HuH-7 (cell line): ENCODE measurements around the gene TRMT5.

ENCODE experiments used
- DNase-seq: peaks from one replicate; pipeline ENCODE4 v3.0.0; 2011; ENCODE audit warnings: low spot score

The TRMT5 gene

DNA sequence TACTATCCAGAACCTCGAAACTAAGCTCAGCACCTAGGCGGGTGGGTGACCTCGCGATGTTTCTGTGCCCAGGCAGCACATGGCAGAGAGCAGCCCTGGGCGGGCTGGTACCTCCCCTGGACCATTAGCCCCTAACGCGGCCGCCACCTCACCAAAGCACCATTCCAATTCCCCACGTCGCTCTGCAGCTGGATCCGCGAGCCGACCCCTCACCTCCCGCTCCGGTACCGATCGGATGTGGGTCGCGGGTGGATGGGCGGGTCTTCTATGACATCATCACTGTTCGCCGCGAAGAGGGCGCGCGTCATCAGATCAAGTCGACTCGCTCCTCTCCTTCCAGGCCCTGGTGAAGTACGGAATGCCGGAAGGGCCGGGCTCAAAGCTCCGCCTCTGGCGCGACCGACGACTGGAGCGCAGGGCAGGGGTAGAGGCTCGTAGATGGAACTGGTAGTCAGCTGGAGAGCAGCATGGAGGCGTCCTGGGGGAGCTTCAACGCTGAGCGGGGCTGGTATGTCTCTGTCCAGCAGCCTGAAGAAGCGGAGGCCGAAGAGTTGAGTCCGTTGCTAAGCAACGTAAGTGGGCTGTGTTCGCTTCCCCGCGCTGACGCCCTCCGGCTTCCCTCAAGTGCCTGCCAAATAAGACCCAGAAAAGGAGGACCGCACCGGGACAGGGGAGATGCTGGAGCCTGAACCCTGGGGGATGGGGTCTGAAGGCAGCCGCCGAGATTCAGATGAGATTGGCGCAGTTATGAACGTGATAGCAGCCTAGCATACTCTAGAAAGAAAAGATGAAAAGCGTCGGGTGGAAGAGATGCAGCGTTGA lies at the start of gene TRMT5, which contains the start of gene SLC38A6:
TSS of gene TRMT5 (minus strand) at position 269 of the 822 bp plus-strand sequence. CDS start at position 163, 106 bp downstream.
TSS of gene SLC38A6 (plus strand) at position 435 of the 822 bp plus-strand sequence. CDS start at position 468, 33 bp downstream.
- DNase-seq = peak; percentile 86

DNA sequence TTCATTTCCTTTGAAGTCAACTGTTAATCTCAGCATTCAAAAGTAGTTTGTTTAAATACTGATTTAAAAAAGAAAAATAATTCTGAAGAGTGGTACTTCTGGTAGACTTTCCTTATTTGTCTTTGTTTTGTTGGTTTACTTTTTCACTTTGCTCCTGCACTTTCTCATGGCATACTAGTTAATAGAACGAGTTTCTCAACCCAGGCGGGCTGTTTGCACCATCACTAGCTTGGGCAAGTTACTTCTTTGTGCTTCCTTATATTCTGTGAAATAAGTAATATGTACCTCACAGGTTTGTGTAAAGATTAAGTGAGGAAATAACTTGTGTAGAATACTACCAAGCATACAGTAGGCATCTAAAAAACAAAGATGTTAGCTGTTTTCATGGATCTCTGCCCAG lies 45.6 kb upstream of the TRMT5 start:
- DNase-seq = no peak

- peak; percentile 22 for DNase-seq
Measured at GRCh38 chr14:61025251-61026223, 44.7 kb upstream of the TRMT5 start.

DNA sequence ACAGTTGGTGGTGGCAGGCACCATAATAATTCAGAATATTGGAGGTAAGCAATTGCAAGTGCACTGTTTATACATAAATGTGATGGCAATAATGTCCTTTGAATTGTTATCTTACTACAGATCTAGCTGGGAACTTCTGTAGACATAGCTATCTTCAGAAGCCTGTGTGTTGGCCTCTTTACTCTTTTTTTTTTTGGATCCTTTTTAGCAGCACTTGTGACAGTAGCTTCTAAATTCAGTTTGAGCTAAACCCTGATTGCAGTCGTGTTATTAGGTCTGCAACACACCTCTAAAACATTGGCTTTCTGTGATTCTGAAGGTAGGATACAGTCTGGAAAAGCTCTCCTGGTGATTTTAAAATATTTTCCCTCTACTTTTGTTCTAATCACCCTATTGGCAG lies 38.7 kb upstream of the TRMT5 start:
- DNase-seq = no peak

DNA sequence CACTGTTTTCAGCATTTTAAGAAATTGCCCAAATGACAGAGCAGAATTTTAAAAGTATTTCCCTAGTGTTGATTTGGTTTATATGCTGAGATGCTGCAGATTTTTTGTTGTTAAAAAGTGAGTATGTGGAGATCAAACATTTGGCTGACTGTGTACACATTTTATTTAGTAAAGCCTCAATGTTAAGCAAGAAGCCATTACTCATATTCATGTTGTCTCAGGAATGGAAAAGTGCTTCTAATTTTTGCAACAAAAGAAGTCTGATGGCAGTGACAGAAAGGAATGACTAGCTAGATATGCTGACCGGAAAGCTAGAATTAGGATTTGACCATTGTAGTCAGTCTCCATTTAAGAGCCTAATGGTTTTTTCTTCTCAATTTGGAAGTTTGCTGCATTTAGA lies 22.7 kb upstream of the TRMT5 start:
- DNase-seq = no peak

DNA sequence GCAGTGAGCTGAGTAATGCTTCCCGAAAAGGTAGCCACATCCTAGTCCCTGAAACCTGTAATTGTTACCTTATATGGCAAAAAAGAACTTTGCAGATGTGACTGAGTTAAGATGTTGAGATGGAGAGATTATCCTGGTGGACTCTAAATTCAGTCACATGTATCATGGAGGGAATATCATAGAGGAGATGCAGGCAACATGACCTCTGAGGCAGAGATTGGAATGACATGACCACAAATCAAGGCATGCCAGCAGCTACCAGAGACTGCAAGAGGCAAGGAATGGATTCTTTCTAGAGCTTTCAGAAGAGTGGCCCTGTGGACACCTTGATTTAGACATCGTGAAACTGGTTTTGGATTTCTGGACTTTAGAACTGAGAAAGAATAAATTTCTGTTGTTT lies 18.7 kb upstream of the TRMT5 start:
- no peak for DNase-seq

GRCh38 chr14:60998617-60999016 lies 17.7 kb upstream of the TRMT5 start:
- DNase-seq = no peak

- DNase-seq = no peak
Measured at GRCh38 chr14:60989599-60989998, 8.7 kb upstream of the TRMT5 start.

DNA sequence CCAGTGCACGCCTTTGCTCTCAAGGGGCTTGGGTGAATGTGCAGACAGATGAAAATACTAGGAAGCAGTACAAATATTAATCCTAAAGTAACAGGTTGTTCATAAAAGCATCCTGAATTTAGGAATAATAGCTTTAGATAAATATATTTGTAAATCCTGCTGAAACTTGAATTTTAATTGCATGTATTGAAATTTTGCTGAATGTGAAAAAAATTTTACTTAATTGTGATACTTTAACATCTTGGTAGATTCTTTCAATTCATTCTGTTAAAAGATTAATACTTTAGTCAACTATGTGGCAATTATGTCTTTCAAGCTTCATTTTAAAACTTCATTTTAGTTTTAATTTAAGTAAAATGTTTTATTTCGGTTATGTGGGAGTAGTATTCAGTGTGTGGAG lies 5.6 kb upstream of the TRMT5 start:
- DNase-seq = no peak

GRCh38 chr14:60984196-60984595 lies 3.3 kb upstream of the TRMT5 start:
- DNase-seq = no peak

DNA sequence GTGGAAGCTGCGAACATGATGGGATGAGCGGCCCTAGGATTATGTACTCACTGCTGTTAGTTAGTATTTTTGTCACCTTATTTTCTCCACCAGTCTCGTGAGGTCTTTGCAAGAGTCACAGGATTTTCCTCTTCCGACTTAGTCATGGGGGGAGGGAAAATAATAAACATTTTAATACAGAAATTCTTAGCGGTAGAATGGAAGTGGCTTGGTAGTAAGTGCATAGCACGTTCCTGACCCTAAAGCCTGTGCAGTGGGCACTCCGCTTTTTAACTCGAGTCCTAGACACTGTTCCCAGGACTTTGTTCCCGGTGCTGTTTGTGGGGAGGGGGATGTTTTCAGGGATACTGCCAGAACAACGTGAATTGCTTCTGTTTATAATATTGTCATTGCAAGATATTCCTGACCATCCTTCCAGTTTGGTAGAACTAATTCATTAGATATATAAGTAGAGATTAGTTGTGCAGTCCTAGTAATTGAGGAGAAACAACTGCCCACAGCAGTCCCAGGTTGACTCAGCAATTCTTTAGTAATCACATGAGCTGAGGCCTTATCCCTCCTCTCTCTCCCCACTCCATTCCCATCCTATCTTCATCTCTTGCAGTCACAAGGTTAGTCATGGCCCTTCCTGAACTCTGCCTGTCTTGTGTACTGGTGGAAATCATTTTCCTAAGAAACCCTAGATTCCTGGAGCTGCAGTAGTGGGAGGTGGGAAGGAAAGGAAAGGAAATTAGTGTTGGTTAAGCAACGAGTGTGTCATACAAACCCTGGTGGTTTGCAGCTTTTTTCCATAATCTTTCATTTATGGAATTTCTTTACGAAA lies 965 bp upstream of the TRMT5 start:
- DNase-seq = peak; percentile 42

DNA sequence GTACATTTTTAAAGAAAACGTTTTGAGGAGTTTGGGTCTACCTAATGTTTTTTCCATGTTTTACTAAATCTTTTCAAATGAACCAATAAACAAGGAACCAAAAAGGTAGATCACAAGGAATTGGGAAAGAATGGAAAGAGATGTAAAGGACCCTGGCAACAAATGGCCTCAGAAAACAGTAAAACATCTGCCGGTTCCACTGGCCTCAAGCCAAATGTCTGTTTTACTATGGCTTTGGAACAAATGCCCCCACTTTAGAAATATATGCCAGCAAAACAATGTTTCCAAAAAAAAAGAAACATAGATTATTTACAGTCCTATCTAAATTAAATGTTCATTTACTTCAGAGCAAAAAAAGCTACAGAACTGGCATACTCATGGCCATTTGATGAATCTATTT lies 3.0 kb downstream of the TRMT5 start:
- no peak for DNase-seq

GRCh38 chr14:60975551-60975950 lies 5.3 kb downstream of the TRMT5 start:
- DNase-seq = no peak

DNA sequence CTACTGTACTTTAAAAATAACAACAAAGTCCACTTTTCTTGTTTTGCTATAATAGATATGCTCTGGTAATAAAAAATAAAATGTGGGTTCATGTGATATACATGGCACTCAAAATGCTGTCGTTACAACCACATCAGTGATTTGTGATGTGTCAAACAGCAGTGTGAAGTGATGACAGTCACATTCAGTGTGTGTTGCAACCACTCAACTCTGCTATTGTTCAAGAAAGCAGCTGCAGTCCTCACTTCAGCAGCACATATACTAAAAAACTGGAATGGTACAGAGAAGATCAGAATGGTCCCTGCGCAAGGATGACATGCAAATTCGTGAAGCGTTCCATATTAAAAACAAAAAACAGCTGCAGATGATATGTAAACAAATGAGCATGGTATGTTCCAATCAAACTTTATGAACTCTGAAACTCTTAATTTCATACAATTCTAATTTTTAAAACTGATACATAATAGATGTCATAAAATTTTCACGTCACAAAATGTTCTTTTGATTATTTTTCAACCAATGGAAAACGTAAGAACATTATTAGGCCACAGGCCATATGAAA lies 6.7 kb downstream of the TRMT5 start:
- DNase-seq = no peak

- DNase-seq = no peak
Measured at GRCh38 chr14:60973070-60973469, 7.8 kb downstream of the TRMT5 start.

DNA sequence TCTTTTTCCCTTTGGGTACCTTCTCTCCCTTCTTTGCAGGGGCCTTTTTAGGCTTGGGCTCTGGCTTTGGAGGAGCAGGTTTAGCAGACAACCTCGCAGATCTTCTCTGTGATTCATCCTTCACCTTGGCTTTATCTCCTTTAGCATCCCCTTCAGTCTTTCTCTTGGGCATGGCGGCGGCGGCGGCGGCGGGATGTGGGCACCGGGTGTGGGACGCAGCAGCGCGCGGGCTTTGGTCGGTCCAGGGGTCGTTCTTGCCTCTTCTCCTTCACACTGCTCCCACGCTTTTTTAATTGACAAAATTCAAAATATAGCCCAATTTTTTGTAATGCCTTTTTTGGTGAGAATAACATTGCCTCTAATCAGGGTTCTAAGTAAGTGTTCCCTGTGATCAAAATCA lies 8.6 kb downstream of the TRMT5 start:
- no peak for DNase-seq

DNA sequence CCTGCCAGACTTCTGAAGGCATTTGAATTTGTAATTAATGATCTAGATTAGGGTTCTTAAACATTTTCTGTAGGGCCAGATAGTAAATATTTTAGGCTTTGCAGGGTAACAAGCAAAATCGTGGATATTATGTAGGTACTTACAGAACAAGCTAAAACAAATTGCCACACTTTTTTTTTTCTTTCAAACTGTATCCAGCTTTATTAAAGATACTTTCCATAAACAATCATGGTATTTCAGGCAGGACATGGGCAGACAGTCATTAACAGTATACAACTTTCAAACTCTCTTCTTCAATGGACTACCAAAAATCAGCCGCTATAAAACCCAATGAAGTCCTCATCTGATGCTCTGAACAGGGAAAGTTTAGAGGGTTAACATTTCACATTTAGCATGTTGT lies 9.6 kb downstream of the TRMT5 start:
- no peak for DNase-seq

DNA sequence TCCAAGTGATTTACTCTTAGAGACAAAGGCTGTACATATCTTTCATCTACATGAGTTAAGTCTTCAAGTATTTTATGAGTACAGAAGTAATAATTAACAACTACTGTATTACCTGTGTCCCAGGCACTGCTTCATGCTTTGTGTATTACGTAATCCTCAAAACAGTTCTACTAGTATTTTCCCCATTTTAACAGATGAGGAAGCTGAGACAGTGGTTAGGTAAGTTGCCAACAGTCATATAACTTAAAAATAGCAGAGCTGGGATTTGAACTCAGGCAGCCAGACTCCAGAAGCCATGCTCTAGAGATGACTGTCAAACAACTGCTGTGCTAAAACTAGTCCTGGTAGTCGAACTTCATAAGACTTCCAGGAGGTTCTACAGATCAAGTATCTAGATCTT lies 10.7 kb downstream of the TRMT5 start:
- no peak for DNase-seq

- DNase-seq = no peak
Measured at GRCh38 chr14:60968671-60969070, 12.2 kb downstream of the TRMT5 start.

GRCh38 chr14:60968099-60968498 lies 12.8 kb downstream of the TRMT5 start:
- DNase-seq = no peak

GRCh38 chr14:60965402-60965801 lies 15.5 kb downstream of the TRMT5 start:
- DNase-seq = no peak

GRCh38 chr14:60964904-60965303 lies 16.0 kb downstream of the TRMT5 start:
- DNase-seq = no peak
